HCT116 (cell line): ENCODE data around the gene ZC3H7A.
"Not testable (repeated sequence)": the region's sequence is repeated elsewhere in the genome, so short reads cannot be mapped to it uniquely, and the experiment has no call there.

Experiments used
- CEBPB ChIP-seq: IDR thresholded peaks from 2 replicates; pipeline ENCODE4 v1.6.1; 2012; ENCODE audit warnings: low read depth
- CTCF ChIP-seq, 3 experiments: fragments of 200-600 bp in 1 of 3; sonication (generic) in 1 of 3; IDR thresholded peaks in 2 of 3; conservative IDR thresholded peaks in 1 of 3; 2 replicates each; pipeline ENCODE4 v1.5.1; 2012 to 2017; ENCODE audit warnings: low read depth in 2 of 3, low read length in 2 of 3, antibody characterized with exemption in 1 of 3, borderline replicate concordance in 1 of 3, control low read depth in 1 of 3, mild to moderate bottlenecking in 1 of 3, mixed read lengths in 1 of 3, mixed run types in 1 of 3, moderate library complexity in 1 of 3; ENCODE audit not compliant: insufficient read depth in 1 of 3
- EZH2 ChIP-seq: fragments of 200-600 bp; sonication (generic); IDR thresholded peaks from 2 replicates; pipeline ENCODE4 v1.6.1; 2017; ENCODE audit warnings: antibody characterized with exemption, mixed run types
- POLR2A ChIP-seq: IDR thresholded peaks from 2 replicates; pipeline ENCODE4 v1.7.0; 2011; ENCODE audit warnings: borderline replicate concordance; ENCODE audit not compliant: insufficient read depth, insufficient read length; ENCODE audit errors: extremely low read depth
- POLR2AphosphoS5 ChIP-seq: IDR thresholded peaks from 2 replicates; pipeline ENCODE4 v1.6.1; 2011; ENCODE audit warnings: mild to moderate bottlenecking, low read depth, low read length, moderate library complexity
- REST ChIP-seq: IDR thresholded peaks from 2 replicates; pipeline ENCODE4 v1.6.1; 2012; ENCODE audit warnings: low read depth
- SIN3A ChIP-seq: IDR thresholded peaks from 2 replicates; pipeline ENCODE4 v1.6.1; 2012; ENCODE audit warnings: low read depth
- ZFX ChIP-seq: fragments of 450-650 bp; IDR thresholded peaks from 2 replicates; pipeline ENCODE4 v1.6.1; 2017
- ZNF274 ChIP-seq: fragments of 200-500 bp; sonication (Bioruptor generic); IDR thresholded peaks from 2 replicates; pipeline ENCODE4 v1.6.1; 2014; ENCODE audit warnings: mild to moderate bottlenecking, low read depth, low read length, inconsistent platforms
- TF ChIP-seq, protein P1 (sequence below): IDR thresholded peaks from 2 replicates; pipeline ENCODE4 v1.6.1; 2012

DNA sequence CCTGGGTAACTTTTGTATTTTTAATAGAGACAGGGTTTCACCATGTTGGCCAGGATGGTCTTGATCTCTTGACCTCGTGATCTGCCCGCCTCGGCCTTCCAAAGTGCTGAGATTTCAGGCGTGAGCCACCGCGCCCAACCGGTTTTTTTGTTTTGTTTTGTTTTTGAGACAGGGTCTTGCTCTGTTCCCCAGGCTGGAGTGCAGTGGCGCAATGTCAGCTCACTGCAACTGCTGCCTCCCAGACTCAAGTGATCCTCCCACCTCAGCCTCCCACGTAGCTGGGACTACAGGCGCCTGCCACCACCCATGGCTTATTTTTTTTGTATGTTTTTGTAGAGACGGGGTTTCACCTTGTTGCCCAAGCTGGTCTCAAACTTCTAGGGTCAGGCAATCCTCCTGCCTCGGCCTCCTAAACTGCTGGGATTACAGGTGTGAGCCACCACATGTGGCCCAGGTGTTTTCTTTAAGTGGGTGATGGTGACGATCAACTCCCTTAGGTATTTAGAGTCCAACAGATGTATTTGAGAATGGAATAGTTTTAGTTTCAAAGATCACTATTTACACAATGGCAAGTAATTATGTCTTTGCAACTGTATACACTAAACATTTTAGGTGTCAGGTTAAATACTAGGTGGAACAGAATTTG, 28.6 kb upstream of the ZC3H7A start:
- TF ChIP-seq, protein P1, sequence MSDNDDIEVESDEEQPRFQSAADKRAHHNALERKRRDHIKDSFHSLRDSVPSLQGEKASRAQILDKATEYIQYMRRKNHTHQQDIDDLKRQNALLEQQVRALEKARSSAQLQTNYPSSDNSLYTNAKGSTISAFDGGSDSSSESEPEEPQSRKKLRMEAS: not testable (repeated sequence)
- not testable (repeated sequence) for TF ChIP-seq CEBPB; CTCF (IDR thresholded peaks at IDR 0.05 in 2 of 3, conservative IDR thresholded peaks at IDR 0.05 in 1 of 3; ENCODE audit: borderline replicate concordance in 1 of 3, insufficient read depth in 1 of 3, low read depth in 2 of 3, low read length in 2 of 3); EZH2; POLR2A; POLR2AphosphoS5; ZFX; REST; SIN3A; ZNF274
